NCI-H345 treated with DMSO at 0.1 percent for 48 hours (cell line): ENCODE measurements around the gene SPOCK1.
A peak's percentile ranks its signal among the peaks of the same experiment; 100 is the strongest.

Experiments used
- DNase-seq: peaks from one replicate; lab custom pipeline; 2025; ENCODE audit not compliant: unreplicated experiment; lab: John Stamatoyannopoulos, UW

The SPOCK1 gene

DNA sequence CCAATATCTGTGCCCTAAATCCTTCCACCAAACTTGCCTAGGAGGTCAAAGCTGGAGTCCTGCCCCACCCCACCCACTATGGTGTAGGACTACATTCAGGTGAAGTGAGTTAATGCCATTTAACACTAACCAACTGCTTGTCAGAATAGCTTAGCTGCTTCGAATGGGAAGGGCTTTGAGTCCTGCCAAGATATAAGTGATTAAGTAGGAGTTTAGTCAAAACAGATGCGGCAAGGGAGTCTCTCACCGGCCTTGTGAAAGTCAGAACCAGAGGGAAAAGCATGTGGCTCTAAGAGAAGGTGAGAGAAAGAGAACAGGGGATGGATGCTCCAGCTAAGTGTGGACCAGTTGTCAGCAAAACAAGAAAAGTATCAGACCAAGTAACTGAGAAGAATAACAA lies 132.6 kb downstream of the SPOCK1 start:
- DNase-seq = no peak

- no peak for DNase-seq
Measured at GRCh38 chr5:137365126-137365865, 133.8 kb downstream of the SPOCK1 start.

DNA sequence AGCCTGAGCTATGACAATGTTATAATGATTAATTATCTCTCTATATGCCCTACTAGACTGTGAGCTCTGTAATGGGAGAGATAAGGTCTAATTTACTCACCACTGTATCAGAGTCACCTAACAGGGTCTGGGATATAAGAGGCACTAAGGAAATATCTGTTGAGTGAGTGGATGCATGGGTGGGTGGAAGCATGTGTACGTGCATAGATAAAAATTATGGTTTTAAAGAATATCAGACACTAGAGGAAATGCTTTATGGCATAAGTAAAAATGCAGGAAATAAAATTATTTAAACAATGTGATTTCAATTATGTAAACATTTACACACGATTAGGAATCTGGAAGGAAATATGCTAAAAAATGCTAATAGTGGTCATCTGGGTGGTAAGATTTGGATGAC lies 137.8 kb downstream of the SPOCK1 start:
- no peak for DNase-seq

- no peak for DNase-seq
Measured at GRCh38 chr5:137360607-137361006, 138.5 kb downstream of the SPOCK1 start.

DNA sequence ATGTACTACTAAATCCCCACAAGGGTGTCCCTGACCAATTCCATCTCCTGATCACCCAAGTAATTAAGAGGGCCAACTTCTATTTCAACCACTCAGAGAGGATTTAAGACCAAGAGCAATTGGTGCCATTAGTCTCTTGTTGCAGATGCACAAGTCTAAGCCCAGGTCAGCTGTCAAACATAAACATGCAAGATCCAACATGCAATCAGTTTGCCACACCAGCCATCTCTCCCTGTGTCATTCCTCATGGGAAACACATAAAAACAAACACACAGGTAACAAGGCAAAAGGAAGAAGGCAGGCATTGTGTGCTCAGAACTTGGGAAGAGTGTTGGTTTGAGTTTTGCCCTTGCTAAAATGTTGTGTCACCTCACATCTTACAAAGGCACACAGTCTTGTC lies 139.2 kb downstream of the SPOCK1 start:
- no peak for DNase-seq

- no peak for DNase-seq
Measured at GRCh38 chr5:137357436-137357835, 141.7 kb downstream of the SPOCK1 start.

DNA sequence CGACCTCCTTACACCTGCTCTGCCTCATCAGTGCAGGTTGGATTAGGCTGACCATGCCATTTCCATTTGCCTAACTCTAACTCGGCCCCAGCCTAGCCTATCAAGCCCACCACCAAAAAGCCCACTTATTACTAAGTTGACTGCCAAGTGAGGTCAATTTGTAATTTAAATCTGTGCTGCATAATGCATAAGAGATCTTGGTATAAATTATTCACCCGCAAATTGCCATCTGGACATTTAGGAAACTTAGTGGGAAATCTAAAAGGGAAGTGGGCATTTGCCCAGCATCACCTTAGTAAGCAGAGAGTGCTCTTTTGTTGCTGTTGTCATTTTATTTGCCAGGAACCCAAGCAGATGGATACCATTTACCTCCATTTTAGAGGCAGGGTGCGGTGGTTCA lies 143.0 kb downstream of the SPOCK1 start:
- no peak for DNase-seq

DNA sequence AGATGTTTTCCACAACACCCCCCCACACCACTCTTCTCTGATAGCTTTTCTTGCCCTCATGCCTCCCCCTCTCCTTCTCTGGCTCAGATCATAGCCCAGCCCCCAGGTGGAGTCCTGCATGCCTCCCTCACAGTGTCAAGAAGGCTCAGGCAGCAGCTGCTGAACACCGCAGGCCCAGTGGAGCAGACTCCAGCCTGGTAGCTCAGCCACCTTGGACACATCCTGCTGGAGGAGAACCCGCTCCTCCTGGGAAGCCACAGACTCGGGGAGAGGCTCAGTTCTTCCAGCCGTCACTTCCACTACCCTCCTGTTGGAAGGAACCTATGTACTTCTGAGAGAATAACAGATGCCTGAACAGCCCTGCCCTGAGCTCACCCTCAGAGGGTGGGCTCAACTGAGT lies 143.4 kb downstream of the SPOCK1 start:
- no peak for DNase-seq

DNA sequence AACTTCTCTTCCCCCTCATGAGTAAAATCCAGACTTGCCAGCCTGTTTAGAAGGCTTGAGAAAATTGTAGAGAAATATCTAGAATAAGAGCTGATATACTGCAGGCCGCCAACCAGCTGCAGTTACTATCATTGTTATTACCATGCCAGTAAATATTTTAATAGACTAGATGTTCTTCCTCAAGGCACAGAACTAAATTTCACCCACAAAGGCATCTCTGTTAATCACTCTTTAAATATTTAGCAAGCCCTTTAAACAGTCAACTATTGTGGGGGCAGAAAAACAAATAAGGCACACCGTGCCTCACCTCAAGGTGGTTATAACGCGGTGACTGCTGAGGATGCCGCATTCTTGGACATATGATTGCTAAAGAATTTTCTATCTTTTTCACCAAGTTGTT lies 147.0 kb downstream of the SPOCK1 start:
- no peak for DNase-seq

GRCh38 chr5:137350791-137351190 lies 148.3 kb downstream of the SPOCK1 start:
- no peak for DNase-seq

- DNase-seq = no peak
Measured at GRCh38 chr5:137348759-137349158, 150.4 kb downstream of the SPOCK1 start.

- DNase-seq = no peak
Measured at GRCh38 chr5:137347865-137348264, 151.3 kb downstream of the SPOCK1 start.

GRCh38 chr5:137346281-137346680 lies 152.8 kb downstream of the SPOCK1 start:
- DNase-seq = no peak

- DNase-seq = no peak
Measured at GRCh38 chr5:137345396-137345795, 153.7 kb downstream of the SPOCK1 start.

DNA sequence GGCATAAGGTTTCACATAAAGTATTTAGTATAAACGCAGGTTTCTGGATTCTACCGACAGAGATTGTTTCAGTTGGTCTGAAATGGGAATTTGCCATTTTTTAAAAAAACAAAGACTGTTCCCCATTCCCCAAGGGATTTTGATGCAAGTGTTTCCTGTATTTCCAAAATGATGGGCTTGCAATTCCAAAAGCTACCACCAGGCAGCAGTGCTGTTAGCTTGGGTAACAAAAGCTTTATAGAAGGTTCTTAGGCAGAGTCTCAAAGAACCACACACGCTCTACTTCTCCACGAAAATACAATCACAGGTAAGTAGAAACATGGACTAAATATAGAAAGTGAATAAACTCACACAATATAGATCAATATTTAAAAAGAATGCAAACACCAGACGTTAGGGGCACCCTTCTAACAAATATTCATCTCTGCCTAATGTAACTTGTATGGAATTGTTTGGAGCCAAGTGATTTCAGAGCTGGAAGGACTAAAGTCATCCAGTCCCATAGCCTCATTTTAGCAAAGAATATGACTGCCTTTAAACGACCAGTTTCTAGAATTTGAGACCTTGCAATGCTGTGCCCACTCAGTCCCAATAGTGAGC lies 154.3 kb downstream of the SPOCK1 start:
- peak; percentile 58 for DNase-seq

DNA sequence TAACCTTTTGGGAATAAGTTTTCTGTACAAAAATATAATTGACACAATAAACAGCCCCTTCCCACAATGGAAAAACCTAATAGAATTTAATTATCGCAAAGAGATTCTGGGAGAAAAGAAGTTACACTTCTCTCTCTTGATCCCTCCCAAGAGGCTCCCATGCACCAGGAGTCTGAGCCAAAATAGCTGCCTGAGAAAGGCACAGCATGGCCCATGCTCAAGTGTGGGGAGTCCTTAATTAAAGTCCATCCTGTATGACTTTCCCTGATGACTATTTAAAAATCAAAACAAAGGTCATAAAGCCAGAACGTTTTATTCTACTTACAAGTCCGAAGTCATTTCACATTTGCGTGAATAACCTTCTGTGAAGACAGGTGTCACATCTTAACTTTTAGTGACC lies 155.1 kb downstream of the SPOCK1 start:
- DNase-seq = no peak

GRCh38 chr5:137342764-137343163 lies 156.4 kb downstream of the SPOCK1 start:
- DNase-seq = no peak

GRCh38 chr5:137341831-137342230 lies 157.3 kb downstream of the SPOCK1 start:
- no peak for DNase-seq

GRCh38 chr5:137340881-137341280 lies 158.2 kb downstream of the SPOCK1 start:
- no peak for DNase-seq

DNA sequence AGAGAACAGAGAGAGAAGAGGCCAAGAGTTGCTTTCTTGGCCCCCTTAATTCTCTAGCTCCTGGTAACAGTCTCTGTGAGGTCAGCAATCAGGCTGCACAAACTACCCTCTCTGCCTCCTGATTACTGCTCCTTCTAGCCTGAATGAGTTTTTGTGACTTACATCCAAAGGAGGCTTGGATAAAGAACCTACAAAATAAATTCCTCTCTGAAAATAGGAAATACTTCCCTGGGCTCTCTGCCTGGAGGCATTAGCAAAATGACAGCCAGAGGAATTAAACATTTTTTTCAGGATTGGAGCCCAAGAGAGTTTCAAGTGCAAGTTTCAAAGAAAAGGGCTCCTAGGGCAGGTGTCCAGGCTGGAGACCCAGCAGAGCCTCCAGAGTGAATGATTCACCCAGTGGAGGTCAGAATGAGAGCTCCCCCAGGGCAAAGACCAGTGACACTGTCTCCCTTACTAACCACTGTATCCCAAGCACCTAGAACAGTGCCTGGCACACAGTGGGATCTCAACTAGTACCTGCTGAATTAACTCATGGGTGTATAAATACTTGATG lies 162.5 kb downstream of the SPOCK1 start:
- no peak for DNase-seq

- no peak for DNase-seq
Measured at GRCh38 chr5:137336161-137336560, 163.0 kb downstream of the SPOCK1 start.

- DNase-seq = no peak
Measured at GRCh38 chr5:137335493-137335892, 163.6 kb downstream of the SPOCK1 start.

DNA sequence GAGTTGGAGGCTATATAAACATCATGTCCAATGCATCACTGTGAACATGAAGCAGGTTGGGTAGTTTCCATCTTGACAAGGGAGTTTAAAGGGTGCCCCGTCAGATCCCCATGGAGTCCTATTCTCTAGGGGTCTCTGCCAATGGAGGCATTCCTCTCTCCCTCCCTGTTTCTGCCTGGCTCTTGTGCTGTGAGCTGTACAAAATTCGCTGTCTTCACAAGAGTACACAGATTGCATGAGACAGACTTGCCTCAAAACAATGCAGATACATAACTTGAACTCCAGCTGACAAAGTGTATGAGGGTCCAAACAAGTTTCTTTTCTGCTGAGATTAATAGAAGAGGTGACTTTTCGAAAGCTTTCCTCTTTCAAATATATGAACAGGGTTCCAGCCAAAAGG lies 165.2 kb downstream of the SPOCK1 start:
- DNase-seq = no peak
